Mucosa of rectum (tissue), 2 donors: ENCODE results near the gene COBL.
A peak's percentile ranks its signal among the peaks of the same experiment; 100 is the strongest.

Source experiments
- H3K27ac ChIP-seq, 2 donors: one replicate each; pipeline ENCODE4 v1.7.0; 2013; ENCODE audit warnings: inconsistent platforms in 2 of 2, low read depth in 2 of 2, low read length in 2 of 2
- H3K27me3 ChIP-seq, 2 donors: one replicate each; pipeline ENCODE4 v1.7.0; 2013; ENCODE audit warnings: low read length in 2 of 2; ENCODE audit not compliant: control insufficient read depth in 2 of 2, insufficient read depth in 2 of 2
- H3K36me3 ChIP-seq, 2 donors: one replicate each; pipeline ENCODE4 v1.7.0; 2013; ENCODE audit warnings: low read length in 2 of 2; ENCODE audit not compliant: control insufficient read depth in 2 of 2, insufficient read depth in 2 of 2
- H3K4me1 ChIP-seq, 2 donors: one replicate each; pipeline ENCODE4 v1.7.0; 2013; ENCODE audit warnings: low read length in 2 of 2, mild to moderate bottlenecking in 1 of 2; ENCODE audit not compliant: control insufficient read depth in 2 of 2, insufficient read depth in 2 of 2
- H3K4me3 ChIP-seq, 2 donors: one replicate each; pipeline ENCODE4 v1.7.0; 2013; ENCODE audit warnings: low read length in 2 of 2
- H3K9ac ChIP-seq, 2 donors: one replicate each; pipeline ENCODE4 v1.7.0; 2013; ENCODE audit warnings: low read length in 2 of 2, low read depth in 1 of 2, mild to moderate bottlenecking in 1 of 2
- H3K9me3 ChIP-seq, 2 donors: one replicate each; pipeline ENCODE4 v1.7.0; 2013; ENCODE audit warnings: low read length in 2 of 2; ENCODE audit not compliant: control insufficient read depth in 2 of 2
- donor health status: healthy.
- donor health status: Normal muscosa, but diverticular disease.

COBL gene

DNA sequence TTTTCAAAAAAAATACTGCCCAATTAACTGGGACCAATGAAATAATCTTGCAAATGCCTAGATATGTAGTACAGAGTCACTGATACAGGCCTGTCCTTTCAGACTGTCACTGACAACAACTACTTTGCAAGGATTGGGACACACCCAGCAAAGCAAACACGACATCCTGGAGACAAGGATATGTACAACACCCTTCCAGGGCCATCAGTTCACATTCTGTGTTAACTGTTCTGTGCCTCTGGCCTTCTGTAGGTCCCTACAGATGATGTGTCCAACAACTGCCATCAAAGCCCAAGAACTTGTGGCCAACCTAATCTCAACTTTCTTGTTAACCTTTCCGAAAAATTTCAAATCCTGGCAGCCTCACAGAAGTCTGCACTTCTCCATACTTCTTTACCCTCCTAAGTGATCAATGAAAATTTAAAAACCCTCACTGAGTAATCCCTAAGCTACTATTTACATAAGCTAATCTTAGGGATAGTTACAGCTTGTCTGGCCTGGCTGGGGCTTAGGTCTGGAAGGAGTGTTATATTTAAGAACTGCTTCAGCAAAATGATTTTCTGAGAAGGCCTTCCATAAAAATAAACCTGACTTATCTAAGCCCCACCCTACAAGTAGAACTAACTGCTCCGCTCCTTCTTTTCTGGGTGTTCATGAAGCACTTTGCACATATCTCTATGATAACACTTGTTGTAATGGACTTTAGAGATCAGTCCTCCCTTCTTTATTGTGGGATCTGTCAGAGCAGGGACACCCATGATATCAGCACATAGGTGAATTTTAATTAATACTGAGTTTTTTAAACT is 21.0 kb downstream of the COBL start:
- Histone ChIP-seq H3K4me1 (peaks cover 10 to 29% of the 10 kb centered on the region in 2 donors), H3K27ac (peak overlapping the region; percentile 62 to 81), H3K9ac (no peak overlapping the region), H3K27me3 (no peaks in the 10 kb centered on the region), H3K36me3 (no peaks in the 10 kb centered on the region), H3K9me3 (no peaks in the 10 kb centered on the region), H3K4me3 (no peak overlapping the region)

DNA sequence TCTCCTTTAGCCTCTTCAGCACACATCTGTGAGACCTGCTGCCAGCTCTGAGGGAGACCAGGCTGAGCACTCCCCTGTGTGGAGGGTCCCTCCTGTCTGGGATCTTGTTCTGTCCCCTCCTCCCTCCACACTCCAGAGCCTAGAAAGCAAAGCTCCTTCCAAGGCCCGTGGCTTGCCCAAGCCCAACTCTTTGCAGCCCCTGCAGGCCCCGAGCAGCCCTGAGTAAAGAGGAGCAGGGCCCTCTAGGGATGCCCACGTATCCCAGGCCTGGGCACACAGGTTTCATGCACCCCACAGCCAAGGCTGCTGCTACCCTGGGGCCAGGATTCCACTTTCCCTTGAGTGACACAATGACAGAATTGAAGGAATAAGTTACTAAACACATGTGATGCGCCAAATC is 24.0 kb downstream of the COBL start:
- no peaks in the 10 kb centered on the region for H3K9me3 ChIP-seq
- H3K27me3 ChIP-seq, result no peaks in the 10 kb centered on the region
- no peaks in the 10 kb centered on the region for H3K36me3 ChIP-seq
- peaks cover 23 to 48% of the 10 kb centered on the region in 2 donors for H3K4me1 ChIP-seq
- no peak overlapping the region for H3K27ac ChIP-seq
- no peak overlapping the region for H3K4me3 ChIP-seq
- no peak overlapping the region for H3K9ac ChIP-seq

DNA sequence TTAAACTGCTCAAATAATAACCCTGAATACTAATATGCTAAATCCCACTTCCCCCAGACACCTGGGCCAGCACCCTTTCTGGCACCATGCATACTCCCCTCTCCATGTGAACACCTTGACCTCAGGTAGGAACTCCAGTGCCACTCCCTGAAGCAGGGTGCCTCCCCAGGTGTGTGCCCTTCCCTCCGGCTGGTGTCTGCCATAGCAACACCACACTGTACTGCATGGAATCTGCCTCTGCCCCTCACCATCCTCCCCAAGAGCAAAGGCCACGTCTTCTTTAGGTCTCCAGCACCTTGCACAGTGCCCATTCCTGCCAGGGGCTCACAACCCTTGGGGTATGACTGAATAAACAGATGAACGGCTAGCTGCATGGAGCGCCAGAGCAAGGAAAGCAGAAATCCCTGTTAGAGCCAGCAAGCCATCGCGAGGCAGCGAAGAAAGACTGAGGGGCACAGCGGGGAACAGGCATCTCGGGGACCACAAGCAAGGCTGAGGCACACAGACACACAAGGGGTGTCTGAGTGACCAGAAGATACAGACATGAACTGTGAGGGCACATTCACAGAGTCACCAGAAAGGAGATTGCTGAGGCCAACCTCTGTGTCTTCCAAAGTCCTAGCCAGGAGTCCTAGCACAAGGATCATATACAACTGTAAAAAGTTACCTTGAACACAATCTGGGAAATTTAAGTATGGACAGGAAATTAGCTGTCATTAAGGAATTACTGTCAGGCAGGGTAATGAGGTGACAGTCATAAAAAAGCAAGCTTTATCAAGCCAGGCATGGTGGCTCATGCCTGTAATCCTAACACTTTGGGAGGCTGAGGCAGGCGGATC is 25.7 kb downstream of the COBL start:
- Histone ChIP-seq H3K9ac (peak overlapping the region; percentile 8 to 13), H3K9me3 (no peaks in the 10 kb centered on the region), H3K27me3 (no peaks in the 10 kb centered on the region), H3K27ac (peak overlapping the region; percentile 89 to 94), H3K36me3 (no peaks in the 10 kb centered on the region), H3K4me1 (peaks cover 23 to 42% of the 10 kb centered on the region in 2 donors), H3K4me3 (no peak overlapping the region)

DNA sequence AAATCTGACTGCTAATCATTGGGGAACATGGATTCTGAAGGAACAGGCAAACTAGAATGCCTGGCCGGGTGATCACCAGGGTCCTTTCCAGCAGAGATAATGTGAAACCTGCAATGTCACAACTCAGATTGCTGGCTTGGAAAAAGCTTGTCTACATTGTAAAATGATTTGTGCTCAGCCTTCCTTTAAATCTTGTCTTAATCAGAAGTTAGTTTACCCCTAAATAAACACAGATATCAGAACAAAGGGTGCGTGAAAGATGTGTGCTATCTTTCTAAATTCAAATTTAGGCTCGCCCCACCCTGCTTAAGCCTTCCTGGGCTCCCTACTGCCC is 26.3 kb downstream of the COBL start:
- Histone ChIP-seq H3K27ac (peak overlapping the region; percentile 89 to 94), H3K9ac (peak overlapping the region in 1 of 2 donors; percentile 8)

DNA sequence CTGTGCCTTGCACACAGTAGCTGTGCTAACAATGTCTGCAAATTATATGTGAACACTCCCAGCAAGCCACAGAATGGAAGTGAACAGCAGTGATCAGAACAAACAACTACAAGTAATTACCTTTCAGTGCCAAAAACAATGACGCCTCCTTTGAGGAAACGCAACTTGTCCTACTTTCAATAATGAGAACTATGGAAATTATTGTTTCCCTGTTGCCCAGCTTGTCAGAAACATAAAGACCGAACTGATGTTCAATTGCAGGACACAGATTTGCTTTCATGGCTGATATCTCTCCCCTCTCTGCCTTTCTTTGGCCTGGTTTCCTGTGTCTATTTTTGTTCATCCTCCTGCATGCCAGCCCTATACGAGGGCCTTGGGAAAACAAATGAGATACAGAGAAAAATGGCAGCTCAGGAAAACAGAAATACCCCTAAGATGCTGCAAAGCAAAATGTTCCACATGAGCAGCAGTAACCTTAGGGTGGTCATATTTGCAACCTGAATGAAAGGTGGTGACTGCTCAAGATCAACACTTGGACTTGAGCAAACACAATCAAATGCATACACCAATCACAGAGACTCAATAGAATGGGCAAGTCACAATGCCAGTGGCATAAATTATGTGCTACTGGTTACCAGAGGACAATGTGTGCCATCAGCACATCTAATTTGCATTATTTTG is 26.8 kb downstream of the COBL start:
- no peaks in the 10 kb centered on the region for H3K27me3 ChIP-seq
- H3K36me3 ChIP-seq, result no peaks in the 10 kb centered on the region
- H3K4me3 ChIP-seq, result peak overlapping the region; percentile 46 to 56
- peaks cover 23 to 34% of the 10 kb centered on the region in 2 donors for H3K4me1 ChIP-seq
- H3K27ac ChIP-seq, result peak overlapping the region; percentile 89 to 94
- peak overlapping the region; percentile 48 to 64 for H3K9ac ChIP-seq
- H3K9me3 ChIP-seq, result no peaks in the 10 kb centered on the region

More for the DNA sequence above, 26.3 kb downstream of the COBL start:
- H3K4me3 ChIP-seq, result no peak overlapping the region
- peaks cover 23 to 38% of the 10 kb centered on the region in 2 donors for H3K4me1 ChIP-seq
- H3K9me3 ChIP-seq, result no peaks in the 10 kb centered on the region
- no peaks in the 10 kb centered on the region for H3K27me3 ChIP-seq
- H3K36me3 ChIP-seq, result no peaks in the 10 kb centered on the region

DNA sequence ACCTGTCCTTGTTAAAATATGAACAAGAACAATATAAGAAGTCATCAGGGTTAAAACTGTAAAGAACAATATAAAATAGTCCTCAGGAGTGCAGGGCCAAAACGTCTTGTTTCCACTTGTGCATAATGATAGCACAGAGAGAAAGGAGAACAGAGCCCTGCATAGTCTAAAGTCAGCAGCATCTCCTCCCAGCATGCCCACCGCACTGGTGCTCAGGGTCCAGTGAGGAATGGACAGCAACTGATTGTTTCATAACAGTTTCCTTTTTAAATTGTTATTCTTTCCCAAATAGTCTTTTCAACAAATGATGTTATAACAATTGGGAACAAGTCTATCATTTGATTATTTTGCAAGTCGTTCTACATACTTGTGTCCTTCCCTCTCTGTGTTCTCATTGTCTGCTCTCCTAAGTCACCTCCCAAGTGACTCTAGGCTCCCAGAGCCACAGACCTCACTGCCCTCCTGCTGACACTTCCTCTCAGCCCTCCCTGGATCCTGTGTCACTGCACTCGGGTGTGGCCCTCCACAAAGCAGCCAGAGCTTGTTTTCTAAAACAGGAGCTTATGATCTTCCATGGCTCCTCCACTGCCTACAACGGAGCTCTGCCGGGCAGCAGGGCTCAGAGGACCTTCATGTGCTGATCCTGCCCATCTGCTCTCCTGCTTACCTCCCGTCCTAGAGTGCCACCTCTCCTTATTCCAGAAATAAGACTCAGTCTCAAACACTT is 27.6 kb downstream of the COBL start:
- Histone ChIP-seq H3K9me3 (no peaks in the 10 kb centered on the region), H3K27ac (peak overlapping the region; percentile 89 to 94), H3K4me3 (peak overlapping the region; percentile 46 to 56), H3K36me3 (no peaks in the 10 kb centered on the region), H3K27me3 (no peaks in the 10 kb centered on the region), H3K4me1 (peaks cover 23 to 32% of the 10 kb centered on the region in 2 donors), H3K9ac (peak overlapping the region; percentile 48 to 64)

DNA sequence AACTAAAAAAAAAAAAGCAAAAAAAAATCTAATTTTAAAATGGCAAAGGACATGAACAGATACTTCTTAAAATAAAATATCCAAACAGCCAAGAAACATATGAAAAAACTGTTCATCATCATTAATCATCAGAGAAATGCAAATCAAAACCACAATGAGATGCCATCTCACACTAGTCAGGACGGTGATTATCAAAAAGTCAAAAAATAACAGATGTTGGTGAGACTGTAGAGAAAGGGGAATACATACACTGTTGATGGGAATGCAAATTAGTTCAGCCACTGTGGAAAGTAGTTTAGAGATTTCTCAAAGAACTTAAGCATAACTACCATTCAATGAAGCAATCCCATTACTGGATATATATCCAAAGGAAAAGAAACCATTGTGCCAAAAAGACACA is 30.2 kb downstream of the COBL start:
- peaks cover 21 to 26% of the 10 kb centered on the region in 2 donors for H3K4me1 ChIP-seq
- H3K9me3 ChIP-seq, result no peaks in the 10 kb centered on the region
- H3K27ac ChIP-seq, result no peak overlapping the region

DNA sequence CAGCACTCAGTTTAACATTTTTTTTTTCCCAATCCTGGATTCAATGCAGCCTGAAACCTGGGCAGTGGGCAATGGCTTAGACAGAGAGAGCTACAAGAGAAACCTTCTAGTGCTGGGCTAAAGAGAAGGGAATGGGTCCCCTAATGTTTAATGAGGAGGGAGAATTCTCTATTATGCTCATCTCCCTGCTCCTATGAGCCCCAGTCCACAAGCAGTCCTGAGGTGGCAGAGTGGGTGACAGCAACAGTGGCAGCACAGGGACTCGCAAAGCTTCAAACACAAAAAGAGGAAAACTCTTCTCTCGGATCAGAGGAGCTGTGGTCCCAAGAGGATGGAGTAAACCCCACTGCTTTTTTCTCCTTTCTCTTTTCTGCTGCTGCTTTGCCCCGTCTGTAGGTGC is 36.5 kb downstream of the COBL start:
- H3K9ac ChIP-seq, result no peak overlapping the region
- no peaks in the 10 kb centered on the region for H3K36me3 ChIP-seq
- no peak overlapping the region for H3K4me3 ChIP-seq
- H3K27me3 ChIP-seq, result no peaks in the 10 kb centered on the region
- H3K27ac ChIP-seq, result no peak overlapping the region
- no peaks in the 10 kb centered on the region for H3K4me1 ChIP-seq
- H3K9me3 ChIP-seq, result no peaks in the 10 kb centered on the region

More for the DNA sequence above, 30.2 kb downstream of the COBL start:
- H3K27me3 ChIP-seq, result no peaks in the 10 kb centered on the region
- no peak overlapping the region for H3K4me3 ChIP-seq
- no peak overlapping the region for H3K9ac ChIP-seq
- no peaks in the 10 kb centered on the region for H3K36me3 ChIP-seq

DNA sequence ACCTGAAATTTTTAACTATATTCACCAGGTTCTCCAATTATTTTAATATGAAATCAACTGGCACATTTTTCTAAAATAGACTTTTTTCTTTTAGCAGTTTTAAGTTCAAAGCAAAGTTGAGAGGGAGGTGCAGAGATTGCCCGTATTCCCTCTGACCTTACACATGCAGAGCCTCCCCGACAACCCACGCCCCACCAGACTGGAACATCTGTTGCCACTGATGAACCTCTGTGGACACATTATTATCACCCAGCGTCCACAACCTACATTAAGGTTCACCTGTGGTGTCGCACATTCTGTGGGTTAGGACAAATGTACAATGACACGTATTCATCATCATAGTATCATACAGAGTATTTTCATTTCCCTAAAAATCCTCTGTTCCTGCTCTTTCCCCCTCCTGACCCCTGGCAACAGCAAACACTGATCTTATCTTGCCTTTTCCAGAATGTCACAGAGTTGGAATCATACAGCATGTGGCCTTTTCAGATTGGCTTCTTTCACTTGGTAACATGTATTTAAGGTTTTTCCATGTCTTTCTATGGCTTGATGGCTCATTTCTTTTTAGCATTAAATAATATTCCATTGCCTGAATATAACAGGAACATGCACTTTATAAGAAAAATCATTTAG is 37.1 kb downstream of the COBL start:
- no peak overlapping the region for H3K4me3 ChIP-seq
- no peak overlapping the region for H3K9ac ChIP-seq
- no peaks in the 10 kb centered on the region for H3K27me3 ChIP-seq
- no peaks in the 10 kb centered on the region for H3K9me3 ChIP-seq
- H3K36me3 ChIP-seq, result no peaks in the 10 kb centered on the region
- H3K27ac ChIP-seq, result no peak overlapping the region
- no peaks in the 10 kb centered on the region for H3K4me1 ChIP-seq
